ENCODE results near the gene IGFLR1.
"Not testable (repeated sequence)": the region's sequence is repeated elsewhere in the genome, so short reads cannot be mapped to it uniquely, and the experiment has no call there.

DNA sequence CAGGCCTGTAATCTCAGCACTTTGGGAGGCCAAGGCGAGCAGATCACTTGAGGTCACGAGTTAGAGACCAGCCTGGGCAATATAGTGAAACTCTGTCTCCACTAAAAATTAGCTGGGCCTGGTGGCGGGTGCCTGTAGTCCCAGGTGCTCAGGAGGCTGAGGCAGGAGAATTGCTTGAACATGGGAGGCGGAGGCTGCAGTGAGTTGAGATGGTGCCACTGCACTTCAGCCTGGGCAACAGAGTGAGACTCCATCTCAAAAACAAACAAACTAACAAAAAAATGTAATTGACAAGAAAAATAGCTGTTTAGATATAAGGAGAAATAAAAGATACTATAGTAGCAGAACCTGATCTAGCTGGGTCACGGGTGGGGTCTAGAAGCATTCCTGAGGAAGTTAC lies 30.1 kb upstream of the IGFLR1 start:
- TF ChIP-seq EP300, CTCF, POLR2A (IDR thresholded peaks at IDR 0.05): not testable (repeated sequence)

All from tibial nerve (tissue), 4 donors.